OCI-LY1 (cell line): ENCODE measurements around the gene MARK4.

Experiments used
- H2AFZ ChIP-seq: fragments of 200-600 bp; sonication (generic), shearing (Covaris generic); 2 replicates; pipeline ENCODE4 v1.6.0; 2014; ENCODE audit warnings: antibody characterized with exemption, mild to moderate bottlenecking, low read length
- H3F3A ChIP-seq: fragments of 200-600 bp; sonication (generic), shearing (Covaris generic); 2 replicates; pipeline ENCODE4 v1.6.0; 2014; ENCODE audit warnings: mild to moderate bottlenecking, antibody characterized with exemption, low read length, moderate library complexity; ENCODE audit not compliant: insufficient read depth
- H3K27ac ChIP-seq: fragments of 200-600 bp; sonication (generic); 2 replicates; pipeline ENCODE4 v1.5.1; 2014; ENCODE audit warnings: low read length, mixed run types, mild to moderate bottlenecking, low read depth; ENCODE audit not compliant: poor library complexity, severe bottlenecking
- H3K27me3 ChIP-seq: fragments of 200-600 bp; sonication (generic); 2 replicates; pipeline ENCODE4 v1.6.0; 2014; ENCODE audit warnings: antibody characterized with exemption, mild to moderate bottlenecking, low read length, moderate library complexity; ENCODE audit not compliant: insufficient read depth
- H3K36me3 ChIP-seq: fragments of 200-600 bp; sonication (generic); 2 replicates; pipeline ENCODE4 v1.6.1; 2014; ENCODE audit warnings: mild to moderate bottlenecking, antibody characterized with exemption, low read length, moderate library complexity, mixed read lengths; ENCODE audit not compliant: insufficient read depth
- H3K4me1 ChIP-seq: fragments of 200-600 bp; sonication (generic); 2 replicates; pipeline ENCODE4 v1.5.1; 2014; ENCODE audit warnings: mild to moderate bottlenecking, low read length, moderate library complexity; ENCODE audit not compliant: insufficient read depth, severe bottlenecking
- H3K4me2 ChIP-seq: fragments of 200-600 bp; sonication (generic), shearing (Covaris generic); 2 replicates; pipeline ENCODE4 v1.6.1; 2014; ENCODE audit warnings: low read length
- H3K4me3 ChIP-seq: fragments of 200-600 bp; sonication (generic); 2 replicates; pipeline ENCODE4 v1.5.1; 2014; ENCODE audit warnings: low read length, low read depth, mild to moderate bottlenecking, mixed read lengths; ENCODE audit not compliant: poor library complexity, severe bottlenecking
- H3K79me2 ChIP-seq: fragments of 200-600 bp; shearing (Covaris generic); 2 replicates; pipeline ENCODE4 v1.6.1; 2016; ENCODE audit warnings: mixed run types, low read length, mixed read lengths; ENCODE audit not compliant: insufficient read depth
- H3K9ac ChIP-seq: fragments of 200-600 bp; sonication (generic), shearing (Covaris generic); 2 replicates; pipeline ENCODE4 v1.6.1; 2014; ENCODE audit warnings: mild to moderate bottlenecking, low read length, mixed read lengths
- H3K9me2 ChIP-seq: fragments of 200-600 bp; sonication (generic), shearing (Covaris generic); 2 replicates; pipeline ENCODE4 v1.6.1; 2014; ENCODE audit warnings: low read depth, mild to moderate bottlenecking, low read length, mixed read lengths
- H3K9me3 ChIP-seq: fragments of 200-600 bp; shearing (Covaris generic); 2 replicates; pipeline ENCODE4 v1.6.1; 2014; ENCODE audit warnings: low read length, mixed read lengths
- H4K20me1 ChIP-seq: fragments of 200-600 bp; sonication (generic), shearing (Covaris generic); 2 replicates; pipeline ENCODE4 v1.6.0; 2016; ENCODE audit warnings: mild to moderate bottlenecking, low read length; ENCODE audit not compliant: insufficient read depth
- EZH2 ChIP-seq: fragments of 200-600 bp; sonication (generic), shearing (Covaris generic); IDR thresholded peaks from 2 replicates; pipeline ENCODE4 v1.8.0; 2017; ENCODE audit warnings: borderline replicate concordance, mixed run types, mild to moderate bottlenecking, antibody characterized with exemption, low read length, moderate library complexity, mixed read lengths
- TF ChIP-seq, protein P1 (sequence below): fragments of 200-600 bp; sonication (generic), shearing (Covaris generic); IDR thresholded peaks from 2 replicates; pipeline ENCODE4 v1.5.1; 2017; ENCODE audit warnings: mild to moderate bottlenecking, antibody characterized with exemption, low read length, moderate library complexity, mixed read lengths

Gene MARK4

DNA sequence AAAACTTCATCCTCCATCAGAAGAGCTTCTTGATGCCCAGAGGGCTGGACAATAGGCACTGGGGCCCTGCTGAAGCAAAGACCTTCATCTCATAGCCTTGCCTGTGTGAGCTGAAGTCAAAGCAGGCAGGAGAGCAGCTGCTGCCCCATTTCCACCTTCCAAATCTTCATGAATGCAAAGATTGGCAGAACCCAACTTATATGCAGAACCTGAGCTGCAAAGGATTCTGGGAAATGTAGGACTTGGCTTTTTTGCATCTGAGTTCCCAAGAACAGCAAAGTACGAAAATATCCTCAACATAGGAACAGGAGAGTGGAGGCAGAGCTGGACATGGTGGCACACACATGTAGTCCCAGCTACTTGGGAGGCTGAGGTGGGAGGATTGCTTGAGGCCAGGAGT, 40.8 kb downstream of the MARK4 start:
- no peak overlapping the region for H3K4me3 ChIP-seq
- H3K4me2 ChIP-seq: no peak overlapping the region
- H3K79me2 ChIP-seq: no peaks in the 10 kb centered on the region
- H2AFZ ChIP-seq: no peak overlapping the region
- no peak overlapping the region for H3K9ac ChIP-seq
- H3K27ac ChIP-seq: no peak overlapping the region
- no peaks in the 10 kb centered on the region for H4K20me1 ChIP-seq
- H3K9me3 ChIP-seq: no peaks in the 10 kb centered on the region
- no peaks in the 10 kb centered on the region for H3K27me3 ChIP-seq
- TF ChIP-seq EZH2: no peak
- TF ChIP-seq, protein P1, sequence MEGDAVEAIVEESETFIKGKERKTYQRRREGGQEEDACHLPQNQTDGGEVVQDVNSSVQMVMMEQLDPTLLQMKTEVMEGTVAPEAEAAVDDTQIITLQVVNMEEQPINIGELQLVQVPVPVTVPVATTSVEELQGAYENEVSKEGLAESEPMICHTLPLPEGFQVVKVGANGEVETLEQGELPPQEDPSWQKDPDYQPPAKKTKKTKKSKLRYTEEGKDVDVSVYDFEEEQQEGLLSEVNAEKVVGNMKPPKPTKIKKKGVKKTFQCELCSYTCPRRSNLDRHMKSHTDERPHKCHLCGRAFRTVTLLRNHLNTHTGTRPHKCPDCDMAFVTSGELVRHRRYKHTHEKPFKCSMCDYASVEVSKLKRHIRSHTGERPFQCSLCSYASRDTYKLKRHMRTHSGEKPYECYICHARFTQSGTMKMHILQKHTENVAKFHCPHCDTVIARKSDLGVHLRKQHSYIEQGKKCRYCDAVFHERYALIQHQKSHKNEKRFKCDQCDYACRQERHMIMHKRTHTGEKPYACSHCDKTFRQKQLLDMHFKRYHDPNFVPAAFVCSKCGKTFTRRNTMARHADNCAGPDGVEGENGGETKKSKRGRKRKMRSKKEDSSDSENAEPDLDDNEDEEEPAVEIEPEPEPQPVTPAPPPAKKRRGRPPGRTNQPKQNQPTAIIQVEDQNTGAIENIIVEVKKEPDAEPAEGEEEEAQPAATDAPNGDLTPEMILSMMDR: no peak
- peaks cover 14% of the 10 kb centered on the region for H3K36me3 ChIP-seq
- H3K4me1 ChIP-seq: no peaks in the 10 kb centered on the region
- no peaks in the 10 kb centered on the region for H3F3A ChIP-seq
- no peaks in the 10 kb centered on the region for H3K9me2 ChIP-seq

DNA sequence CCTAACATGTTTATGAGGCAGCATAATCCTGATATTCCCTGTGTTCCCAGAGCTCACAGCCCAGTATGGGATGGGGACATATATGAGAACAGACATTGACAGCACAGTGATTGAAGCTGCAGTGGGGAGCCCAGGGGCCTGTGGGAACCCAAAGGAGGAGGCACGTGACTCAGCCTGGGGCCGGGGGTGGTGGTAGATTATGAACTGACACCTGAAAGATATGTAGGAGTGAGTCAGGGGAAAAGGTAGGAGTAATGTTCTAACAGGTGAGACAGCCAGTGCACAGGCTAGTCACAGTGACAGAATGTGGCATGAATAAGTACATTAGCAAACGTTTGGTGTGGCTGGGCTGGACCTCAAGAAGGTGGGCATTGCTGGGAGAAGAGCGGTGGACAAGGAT, 42.6 kb downstream of the MARK4 start:
- no peaks in the 10 kb centered on the region for H3K27me3 ChIP-seq
- no peak overlapping the region for H3K4me3 ChIP-seq
- no peak overlapping the region for H3K4me2 ChIP-seq
- H3F3A ChIP-seq: no peaks in the 10 kb centered on the region
- H3K9me2 ChIP-seq: no peaks in the 10 kb centered on the region
- no peaks in the 10 kb centered on the region for H4K20me1 ChIP-seq
- H3K9ac ChIP-seq: no peak overlapping the region
- TF ChIP-seq, protein P1: no peak
- no peak for TF ChIP-seq EZH2
- no peak overlapping the region for H3K27ac ChIP-seq
- no peaks in the 10 kb centered on the region for H3K79me2 ChIP-seq
- H2AFZ ChIP-seq: no peak overlapping the region
- no peaks in the 10 kb centered on the region for H3K4me1 ChIP-seq
- peaks cover 4% of the 10 kb centered on the region; the same call in 1 of the 2 replicates for H3K36me3 ChIP-seq
- no peaks in the 10 kb centered on the region for H3K9me3 ChIP-seq

DNA sequence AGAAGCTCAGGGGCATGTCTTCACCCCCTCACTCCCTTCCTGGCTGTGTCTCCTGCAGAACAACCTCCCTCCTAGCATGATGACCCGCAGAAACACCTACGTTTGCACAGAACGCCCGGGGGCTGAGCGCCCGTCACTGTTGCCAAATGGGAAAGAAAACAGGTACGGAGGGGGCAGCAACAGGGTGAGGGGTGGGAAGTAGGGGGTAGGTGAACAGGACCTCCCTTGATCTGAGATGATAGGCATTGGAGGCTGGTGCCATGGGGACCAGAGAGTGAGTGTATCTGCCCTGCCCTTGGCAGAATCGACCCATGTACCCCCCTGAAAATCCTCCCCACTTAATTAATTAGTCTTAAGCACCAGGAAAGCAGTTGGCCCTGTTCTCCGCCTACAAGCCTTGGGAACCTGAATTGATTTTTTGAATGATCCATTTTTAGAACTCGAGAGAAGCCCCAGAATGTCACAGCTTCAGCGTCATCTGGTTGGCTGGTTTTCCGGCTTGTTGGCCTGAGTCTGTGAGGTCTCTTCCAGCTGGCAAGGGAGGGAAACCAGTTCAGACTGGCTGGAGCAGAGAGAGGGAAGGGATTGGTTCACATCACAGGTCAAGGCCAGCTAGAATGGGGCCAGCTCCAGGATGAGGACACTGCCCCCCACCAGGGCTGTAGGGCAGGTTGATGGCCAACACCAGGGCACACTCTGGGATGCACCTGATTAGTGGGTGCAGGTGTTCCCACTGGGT, 43.4 kb downstream of the MARK4 start:
- Histone ChIP-seq H3K9me3 (no peaks in the 10 kb centered on the region), H2AFZ (no peak overlapping the region), H3K36me3 (peaks cover 4% of the 10 kb centered on the region; the same call in 1 of the 2 replicates), H3K79me2 (no peaks in the 10 kb centered on the region), H3K27me3 (no peaks in the 10 kb centered on the region), H3K9ac (no peak overlapping the region), H3K4me3 (no peak overlapping the region), H3K4me1 (no peaks in the 10 kb centered on the region), H3K4me2 (no peak overlapping the region), H4K20me1 (no peaks in the 10 kb centered on the region), H3K9me2 (no peaks in the 10 kb centered on the region), H3F3A (no peaks in the 10 kb centered on the region), H3K27ac (no peak overlapping the region)
- TF ChIP-seq, protein P1: no peak
- TF ChIP-seq EZH2: no peak
